Activated CD4-positive, CD25-positive, alpha-beta regulatory T cell treated with anti-CD3 and anti-CD28 coated beads, Interleukin-2, amount 50 U/mL, for 72 hours (primary cell): ENCODE measurements around the gene UBE2QL1.

ENCODE experiments used
- DNase-seq: peaks from one replicate; pipeline ENCODE4 v3.0.0; 2021

The UBE2QL1 gene

DNA sequence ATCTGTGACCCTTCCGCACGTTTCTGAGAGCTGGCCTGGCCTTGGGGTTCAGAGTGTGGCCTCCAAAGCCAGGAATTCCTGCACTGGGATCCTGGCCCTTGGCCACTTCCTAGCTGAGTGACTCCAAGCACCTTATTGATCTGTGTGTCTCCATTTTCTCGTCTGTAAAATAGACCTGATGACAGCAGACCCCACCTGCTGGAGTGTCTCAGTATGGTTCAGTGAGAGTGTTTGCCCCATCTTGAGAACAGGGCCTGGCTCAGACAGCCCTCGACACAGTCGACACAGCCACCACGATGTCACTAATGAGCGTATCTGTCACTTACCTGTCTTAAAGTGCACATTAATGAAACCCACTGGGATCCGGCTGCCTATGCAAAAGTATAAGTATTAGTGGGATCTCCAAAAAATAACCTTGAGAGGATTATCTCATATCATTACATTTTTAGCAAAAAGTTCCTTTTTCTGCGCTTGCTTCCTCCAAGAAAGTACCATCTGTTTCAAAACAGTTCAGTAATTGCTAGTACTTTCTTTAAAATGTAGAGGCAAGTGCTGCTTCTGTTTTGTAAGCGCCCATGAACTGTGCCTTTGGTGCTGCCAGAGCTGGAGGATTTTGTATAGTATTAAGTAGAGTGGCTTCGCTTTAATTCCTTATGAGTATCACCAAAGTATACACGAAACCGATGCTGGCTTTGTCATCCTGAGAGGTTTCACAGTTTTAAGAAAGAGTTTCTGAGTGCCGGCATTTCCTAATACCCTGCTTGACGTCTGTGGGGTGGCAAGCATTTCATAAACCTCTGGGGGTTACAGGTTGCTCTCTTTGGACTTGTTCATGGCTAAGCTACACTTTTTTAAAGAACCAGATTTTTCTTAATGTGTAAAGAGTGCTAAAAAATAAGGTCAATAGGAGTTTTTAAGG, 31.7 kb downstream of the UBE2QL1 start:
- DNase-seq = no peak

DNA sequence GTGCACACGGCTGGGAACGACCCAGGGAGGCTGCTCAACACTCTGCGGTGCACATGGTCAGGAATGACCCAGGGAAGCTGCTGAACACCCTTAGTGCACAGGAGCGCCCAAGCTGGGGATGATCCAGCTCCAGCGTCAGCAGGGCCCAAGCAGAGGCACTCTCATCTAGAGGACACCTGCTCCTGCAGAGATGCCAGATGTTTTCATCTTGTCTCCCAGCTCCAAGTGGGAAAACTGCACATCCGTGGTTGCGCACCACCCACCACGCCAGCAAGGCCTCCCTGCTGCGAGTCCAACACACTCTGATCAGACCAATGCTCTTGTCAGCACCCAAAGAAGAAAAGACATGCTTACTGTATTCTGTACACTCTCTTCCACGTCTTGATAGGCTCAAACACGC, 34.1 kb downstream of the UBE2QL1 start:
- no peak for DNase-seq

DNA sequence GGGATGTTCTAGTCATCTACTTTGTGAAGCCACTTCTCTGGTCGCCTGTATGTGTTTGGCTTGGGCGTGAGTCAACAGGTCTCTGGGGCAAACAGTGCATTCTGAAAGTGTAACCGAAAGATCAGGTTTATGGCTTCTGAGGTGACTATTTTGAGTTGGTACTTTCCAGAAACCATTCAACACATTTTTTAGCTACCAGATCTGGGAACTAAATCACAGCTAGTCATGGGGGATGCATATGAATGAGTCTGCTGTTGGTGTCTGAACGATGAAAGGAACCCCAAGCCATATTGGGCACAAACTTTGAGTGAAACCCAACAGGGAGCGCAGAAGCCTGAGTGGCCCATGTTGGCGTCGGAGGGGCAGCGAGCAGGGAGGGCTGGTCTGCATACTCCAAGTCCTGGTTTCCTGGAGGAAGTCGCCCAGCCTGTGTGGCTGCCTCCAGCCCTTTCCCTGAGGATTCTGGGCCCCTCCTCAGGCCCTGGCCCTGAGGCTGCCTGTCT, 35.3 kb downstream of the UBE2QL1 start:
- no peak for DNase-seq

DNA sequence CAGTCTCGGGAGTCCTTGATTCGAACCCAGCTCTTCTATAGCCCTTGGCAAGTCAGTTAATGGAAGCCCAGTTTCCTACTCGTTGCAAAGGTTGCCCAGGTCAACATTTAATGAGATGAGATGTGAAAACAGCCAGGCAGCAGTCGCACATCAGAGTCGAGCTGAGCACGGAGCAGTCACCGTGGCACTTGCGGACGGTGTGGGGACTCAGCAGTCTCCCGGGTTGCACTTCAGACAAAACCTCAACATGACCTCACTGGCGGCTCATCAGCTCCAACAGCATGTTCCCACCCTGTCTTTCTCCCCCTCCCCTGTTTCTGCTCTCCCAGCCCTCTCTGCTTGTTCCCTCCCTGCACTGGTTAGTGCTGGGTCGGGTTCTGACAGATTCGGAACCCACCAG, 35.8 kb downstream of the UBE2QL1 start:
- DNase-seq = no peak

DNA sequence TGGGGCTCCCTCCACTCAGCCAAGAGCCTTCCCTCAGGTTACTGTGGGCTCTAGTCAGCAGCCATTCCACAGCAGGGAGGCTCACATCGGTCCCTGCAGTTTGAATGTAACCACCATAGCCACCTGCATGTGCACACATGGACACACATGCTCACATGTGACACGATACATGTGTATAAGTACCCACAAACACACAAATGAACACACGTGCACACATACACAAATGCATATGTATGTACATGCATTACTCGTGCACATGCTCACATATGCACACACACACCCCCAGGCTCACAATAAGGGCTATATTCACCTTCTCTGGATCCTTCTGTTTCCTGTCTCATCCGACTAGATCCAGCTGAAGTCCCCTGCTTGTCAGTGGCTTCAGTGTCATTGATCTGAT, 36.2 kb downstream of the UBE2QL1 start:
- no peak for DNase-seq

DNA sequence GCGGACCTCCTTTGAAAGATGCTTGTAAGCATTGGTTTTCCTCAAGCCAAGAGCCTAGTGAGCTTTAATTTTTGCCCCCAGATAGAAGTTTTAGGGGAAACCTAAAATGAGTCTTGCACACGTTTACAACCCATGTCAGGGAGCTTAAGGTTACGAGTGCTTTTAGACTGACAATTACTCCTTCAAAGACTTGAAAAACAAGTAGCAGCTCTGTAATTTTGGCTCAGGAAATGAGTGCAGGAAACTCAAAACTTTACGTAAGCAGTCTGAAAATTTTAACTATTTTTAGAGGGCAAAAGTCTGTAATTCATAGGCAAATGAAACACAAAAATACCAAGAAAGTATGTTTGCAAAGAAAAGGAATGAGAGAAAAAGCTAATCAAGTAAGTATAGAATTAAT, 36.8 kb downstream of the UBE2QL1 start:
- DNase-seq = no peak

DNA sequence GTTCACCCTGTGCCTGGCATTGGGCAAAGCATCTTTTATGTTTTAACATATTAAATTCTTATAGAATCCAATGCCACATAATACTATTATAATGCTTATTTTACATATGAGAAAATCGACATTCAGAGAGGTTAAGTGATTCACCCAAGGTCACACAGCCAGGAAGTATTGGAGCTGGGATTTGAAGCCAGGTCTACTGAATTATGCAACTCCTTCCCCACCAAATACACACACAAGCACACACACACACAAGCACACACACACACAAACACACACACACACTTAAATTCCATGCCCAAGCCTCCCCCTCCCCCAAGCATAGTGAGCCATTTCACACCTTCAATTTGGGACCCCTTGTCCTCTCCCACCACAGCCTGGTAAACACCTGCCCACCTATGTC, 37.4 kb downstream of the UBE2QL1 start:
- DNase-seq = no peak

DNA sequence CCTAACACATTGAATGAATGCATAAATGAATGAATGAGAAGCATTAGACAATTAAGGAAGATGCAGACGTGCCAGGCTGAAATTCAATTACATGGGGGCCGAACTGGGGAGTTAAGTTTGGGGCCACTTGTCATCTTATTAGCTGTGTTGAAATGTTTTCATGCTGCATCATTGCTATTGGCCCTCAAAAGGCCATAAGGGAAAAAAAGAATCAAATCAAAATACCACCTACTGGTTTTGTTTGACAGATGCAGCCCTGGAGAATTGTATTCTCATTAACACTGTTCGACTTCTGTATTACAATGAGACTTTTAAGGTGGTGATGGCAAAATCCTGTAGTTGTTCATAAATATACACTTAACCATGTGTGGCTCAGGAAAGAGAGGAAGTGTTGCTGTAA, 38.4 kb downstream of the UBE2QL1 start:
- no peak for DNase-seq

DNA sequence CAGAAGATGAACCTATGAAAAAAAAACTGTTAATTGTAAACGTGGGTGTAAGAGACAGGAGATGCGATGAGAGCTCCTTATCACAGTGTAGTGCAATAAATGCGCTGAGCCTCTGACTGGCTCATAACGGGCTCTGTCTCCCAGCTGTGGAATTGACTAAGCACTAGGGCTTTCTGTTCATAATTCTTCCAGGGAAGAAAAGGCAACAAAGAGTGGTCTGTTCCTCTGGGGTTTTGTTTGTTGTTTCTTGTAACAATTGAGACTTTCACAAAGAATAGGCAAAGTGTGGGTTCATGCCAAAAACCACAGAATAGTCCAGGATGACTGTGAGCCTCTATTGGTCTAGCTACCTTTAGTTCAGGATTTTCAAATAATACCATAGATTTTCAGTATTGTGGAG, 39.4 kb downstream of the UBE2QL1 start:
- DNase-seq = no peak

DNA sequence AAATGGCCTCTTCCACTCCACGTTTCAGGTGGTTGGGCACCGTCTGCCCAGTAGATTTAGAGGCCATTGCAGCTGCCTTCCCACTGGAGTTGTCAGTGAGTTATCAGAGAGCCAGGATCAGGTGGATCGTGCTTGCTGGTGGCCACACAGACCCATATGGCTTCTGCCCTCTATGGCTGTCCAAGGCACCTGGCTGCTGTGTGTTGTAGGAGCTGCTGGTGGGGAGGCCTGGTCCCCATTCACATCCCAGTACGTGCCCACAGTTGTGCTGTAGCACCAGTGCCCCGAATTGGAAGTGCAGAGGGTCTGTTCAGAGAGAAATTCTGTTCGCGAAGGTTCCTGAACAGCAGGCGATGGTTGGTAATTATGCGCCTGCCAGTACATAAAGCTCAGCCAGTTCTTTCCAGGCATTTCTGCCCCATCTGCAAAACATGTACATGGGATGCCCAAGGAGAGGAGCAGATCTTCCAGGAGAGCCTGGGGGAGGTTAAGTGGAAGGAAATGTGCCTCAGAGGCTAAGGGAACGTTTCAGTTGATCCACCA, 41.1 kb downstream of the UBE2QL1 start:
- no peak for DNase-seq

DNA sequence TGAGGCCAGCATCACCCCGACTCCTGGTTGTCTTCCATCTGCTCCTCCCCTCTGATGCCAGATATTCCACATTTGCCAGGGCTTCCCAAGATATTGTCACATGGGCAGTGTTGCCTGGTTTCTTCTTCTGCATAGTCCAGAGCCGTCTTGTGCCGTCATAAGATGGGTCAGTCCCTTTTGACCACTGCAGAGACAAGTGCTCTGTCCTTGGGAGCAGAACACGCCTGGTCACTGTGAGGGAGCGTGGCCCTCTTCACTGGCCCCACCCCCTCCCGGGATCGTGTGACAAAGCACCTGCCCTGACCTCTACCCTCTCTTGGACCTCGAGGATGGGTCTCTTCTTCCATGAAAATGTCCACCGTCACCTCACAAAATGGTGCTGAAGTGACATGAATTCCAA, 41.6 kb downstream of the UBE2QL1 start:
- DNase-seq = no peak

DNA sequence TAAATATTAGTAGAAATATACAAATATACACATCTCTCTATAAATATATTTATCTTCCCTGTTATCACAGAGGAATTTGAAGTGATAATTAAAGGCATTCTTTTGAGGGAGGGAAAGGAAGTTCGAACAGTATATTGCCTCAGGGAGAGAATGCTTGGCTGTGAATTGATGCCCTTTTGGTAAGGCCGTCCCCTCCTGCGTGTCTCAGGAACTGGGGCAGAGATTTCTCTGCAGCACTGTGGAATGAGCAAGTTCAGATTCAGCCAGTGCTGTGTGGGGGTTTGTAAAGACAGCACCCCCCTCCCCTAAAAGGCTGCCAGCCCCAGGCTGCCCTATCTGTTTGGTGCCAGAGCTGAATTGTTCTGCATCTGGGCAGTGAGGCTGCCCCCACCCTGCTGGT, 42.0 kb downstream of the UBE2QL1 start:
- DNase-seq = no peak

DNA sequence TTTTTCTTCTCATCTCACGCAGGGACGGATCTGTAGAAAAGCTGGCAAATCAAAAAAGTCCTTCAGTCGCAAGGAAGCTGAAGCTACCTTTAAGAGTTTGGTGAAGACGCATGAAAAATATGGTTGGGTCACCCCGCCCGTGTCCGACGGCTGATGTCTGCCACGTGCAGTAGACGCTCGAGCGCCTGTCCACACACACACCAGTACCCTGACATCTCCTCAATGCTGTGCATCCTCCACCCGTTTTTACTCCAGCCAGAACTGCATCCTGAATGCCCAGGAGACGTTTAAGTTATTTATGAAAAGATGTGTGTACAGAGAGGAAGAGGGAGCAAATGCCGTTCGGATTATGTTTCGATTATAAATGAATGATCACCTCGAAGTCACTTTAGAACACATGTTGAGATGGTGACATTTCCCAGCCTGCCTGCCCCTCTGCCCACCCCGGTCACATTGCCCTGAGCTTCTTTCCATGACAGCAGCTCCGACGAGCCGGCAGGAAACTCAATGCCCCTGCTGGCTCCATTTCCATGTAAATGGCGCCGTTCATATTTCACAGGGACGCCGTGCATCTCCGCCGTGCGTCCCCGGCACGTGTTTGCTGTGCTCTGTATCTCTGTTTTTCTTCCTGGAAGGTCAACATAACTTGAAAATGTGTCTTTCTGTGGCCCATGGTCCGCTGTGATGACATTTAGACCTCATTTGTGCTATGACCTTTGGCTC, 42.7 kb downstream of the UBE2QL1 start:
- DNase-seq = no peak

DNA sequence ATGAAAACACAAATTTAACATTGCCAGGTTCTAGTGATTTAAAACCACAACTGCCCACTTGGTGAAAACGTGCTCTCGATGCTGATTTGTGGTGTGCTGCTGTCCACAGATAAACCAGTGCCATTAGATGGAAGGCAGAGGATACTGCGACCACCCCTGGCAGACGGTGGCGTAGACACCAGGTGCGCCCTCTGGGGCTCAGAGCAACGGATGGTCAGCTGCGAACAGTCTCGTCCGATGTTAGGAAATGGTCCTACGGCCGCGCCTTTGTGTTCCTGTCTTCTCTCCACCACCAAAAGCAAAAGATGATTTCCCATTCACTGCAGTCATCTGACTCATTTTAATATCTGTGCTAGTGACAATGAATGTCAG, 43.2 kb downstream of the UBE2QL1 start:
- no peak for DNase-seq

DNA sequence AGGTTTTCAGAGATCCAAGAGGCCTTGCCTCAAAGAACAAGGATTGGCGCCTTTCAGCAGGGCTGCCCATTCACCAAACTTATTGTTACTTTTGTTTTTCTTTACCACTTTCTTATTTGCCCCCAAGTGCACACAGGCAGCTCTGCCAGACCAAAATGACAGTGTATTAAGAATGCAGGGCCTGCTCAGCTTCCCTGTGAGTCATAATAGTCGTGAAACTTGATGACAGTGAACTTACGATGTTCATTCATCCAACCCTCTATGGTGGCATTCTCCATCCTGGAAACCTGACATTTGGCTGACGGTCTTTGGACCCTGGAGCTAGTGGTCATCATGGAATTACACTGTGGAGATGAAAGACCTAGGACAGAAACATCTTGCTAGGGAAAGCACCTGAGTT, 44.3 kb downstream of the UBE2QL1 start:
- no peak for DNase-seq

DNA sequence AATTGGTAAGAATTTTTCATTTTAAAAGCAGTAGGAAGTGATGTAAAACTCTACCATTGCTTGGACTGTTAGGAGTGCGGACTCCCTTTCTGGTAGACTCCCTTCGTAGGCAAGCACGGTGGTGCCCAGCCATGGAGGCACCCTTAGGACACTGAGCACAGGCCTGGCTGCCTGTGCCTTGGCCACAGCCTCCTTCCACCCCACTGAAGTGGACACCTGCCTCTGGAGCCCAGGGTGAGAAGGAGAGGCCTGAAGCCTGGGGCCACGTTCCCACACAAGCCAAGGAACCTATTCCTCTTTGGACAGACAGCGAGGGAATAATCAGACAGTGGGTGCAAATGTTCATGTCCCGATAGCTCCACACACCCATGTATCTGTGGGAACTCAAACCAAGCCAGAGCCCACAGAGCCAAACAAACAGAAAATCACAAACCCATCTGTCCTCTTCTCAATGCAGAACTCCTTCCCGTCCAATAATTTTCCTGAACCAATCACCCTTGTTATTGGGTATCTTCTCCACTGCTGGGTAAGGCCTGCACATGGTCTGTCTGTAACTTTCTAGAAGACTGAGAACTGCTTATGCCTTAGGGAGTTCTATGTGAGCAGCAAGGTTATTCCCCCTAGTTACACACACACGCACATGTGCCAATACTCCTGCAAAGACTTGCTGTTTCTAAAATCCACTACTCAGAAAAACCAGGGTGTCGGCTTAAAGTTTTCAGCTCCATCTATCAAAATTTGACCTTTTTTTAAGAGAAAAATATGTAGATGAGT, 45.2 kb downstream of the UBE2QL1 start:
- no peak for DNase-seq

DNA sequence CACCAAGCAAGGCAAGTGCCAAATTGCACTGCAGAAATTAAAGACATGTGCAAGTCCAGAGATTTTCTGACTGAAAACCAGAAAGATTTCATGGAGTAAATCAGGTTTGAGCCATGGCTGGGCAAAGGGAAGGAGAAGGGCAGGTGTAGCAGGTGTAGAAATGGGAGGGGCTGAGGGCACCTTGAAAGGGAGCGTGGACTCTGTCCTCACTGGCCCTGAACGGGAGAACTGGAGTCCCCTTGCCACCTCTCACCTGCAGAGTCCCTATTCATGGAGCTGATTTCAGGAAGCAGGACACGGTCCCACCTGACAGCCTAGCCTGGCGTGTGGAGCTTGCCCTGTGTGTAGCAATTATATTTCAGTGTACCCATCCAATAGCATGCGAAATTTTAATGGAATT, 46.3 kb downstream of the UBE2QL1 start:
- no peak for DNase-seq

DNA sequence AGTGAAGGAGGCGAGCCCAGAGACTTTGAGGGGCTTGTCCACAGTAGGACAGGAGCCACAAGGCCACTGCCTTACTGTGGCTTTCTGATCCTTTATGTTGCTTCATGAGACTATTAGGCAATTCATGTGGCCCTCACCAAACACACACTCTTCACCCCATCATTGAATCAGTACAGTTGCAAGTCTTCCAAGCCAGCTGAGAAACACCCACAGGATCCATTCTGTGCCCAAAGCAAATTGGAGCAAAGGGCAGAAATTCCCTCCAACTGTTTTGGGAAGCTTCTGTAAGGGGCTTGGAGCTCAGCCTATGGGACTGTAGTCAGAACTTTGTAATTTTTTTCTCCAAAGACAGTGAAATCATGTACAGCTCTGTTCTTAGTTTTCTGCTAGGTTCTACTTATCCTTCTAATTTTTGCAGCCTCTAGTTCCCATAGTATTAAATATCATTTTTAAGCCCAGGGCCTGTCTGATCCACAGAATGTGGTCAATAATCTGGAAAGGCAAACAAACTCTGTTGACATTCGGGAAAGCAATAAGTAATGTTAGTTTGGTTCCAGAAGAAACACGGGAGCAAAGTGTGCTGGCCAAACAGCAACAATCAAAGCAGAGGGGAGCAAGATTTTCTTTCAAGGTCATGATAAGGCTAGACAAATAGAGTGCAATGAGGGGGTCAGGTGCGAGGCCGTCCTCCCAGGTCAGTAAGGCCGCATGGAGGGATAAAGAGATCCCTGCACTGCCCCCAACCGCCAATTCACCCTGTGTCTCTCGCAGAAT, 47.0 kb downstream of the UBE2QL1 start:
- DNase-seq = no peak

DNA sequence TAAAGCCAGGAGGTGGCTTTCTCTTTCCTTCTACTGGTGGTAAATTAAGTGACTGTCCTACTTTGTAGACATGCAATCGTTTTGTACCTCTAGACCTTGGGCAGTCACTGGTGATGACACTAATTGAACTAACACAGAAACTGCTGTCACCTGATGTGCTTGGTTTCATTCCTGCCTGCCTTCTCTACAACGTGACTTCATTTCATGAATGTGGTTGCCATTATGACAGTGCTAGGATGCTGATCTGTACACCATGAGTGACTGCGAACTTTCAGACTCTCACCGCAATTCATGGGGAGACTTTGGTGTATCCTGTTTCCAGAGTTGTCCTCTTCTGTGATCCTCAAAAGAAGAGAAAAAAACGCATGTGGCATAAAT, 47.5 kb downstream of the UBE2QL1 start:
- no peak for DNase-seq

DNA sequence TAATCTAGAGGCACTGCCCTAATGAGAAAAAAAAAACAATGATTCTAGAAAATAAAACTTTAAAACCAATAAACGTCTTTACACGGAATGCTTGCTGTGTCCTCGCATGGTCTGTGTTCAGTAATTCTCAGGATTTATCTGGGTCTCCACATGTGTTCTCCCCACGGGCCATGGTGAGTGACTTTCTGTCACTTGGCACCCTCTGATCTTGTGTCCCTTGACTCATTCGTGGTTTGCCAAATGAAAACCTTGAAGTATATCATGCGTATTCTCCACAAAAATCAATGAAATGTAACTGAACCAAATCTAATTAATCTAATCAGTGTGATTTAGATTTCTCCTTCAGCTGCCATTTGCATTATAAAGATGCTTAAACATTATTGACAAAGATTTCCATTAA, 48.0 kb downstream of the UBE2QL1 start:
- no peak for DNase-seq

DNA sequence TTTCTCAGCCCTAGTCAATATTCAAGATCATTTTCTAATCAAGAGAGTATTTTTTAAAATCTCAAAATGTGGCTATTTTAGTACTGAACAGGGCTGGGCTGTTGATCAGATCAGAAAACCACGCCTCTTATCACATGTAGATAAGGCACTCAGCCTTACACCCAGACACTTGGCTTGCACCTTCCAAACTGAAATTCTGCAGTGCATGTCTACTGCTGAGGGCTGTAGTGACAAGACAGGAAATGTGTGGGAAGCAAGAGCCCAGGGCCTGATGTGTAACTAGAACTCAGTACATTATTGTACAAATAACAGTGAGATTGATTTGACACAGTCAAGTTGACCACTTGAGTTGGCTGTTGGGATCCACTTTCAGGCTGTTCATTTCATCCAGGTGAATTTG, 48.6 kb downstream of the UBE2QL1 start:
- DNase-seq = no peak

DNA sequence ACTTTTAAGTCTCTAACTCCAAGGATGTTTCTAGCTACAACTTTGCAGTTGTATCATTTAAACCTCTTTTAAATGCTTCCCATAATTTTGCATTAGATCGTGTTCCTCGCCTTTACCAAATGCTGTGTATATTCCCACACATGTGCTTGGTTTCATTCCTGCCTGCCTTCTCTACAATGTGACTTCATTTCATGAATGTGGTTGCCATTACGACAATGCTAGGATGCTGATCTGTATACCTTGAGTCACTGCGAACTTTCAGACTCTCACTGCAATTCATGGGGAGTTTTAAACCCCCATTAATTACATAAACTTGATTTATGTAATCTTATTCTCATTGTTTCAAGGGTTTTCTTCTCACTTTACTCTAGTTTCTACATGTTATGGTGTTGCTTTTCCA, 50.3 kb downstream of the UBE2QL1 start:
- DNase-seq = no peak

DNA sequence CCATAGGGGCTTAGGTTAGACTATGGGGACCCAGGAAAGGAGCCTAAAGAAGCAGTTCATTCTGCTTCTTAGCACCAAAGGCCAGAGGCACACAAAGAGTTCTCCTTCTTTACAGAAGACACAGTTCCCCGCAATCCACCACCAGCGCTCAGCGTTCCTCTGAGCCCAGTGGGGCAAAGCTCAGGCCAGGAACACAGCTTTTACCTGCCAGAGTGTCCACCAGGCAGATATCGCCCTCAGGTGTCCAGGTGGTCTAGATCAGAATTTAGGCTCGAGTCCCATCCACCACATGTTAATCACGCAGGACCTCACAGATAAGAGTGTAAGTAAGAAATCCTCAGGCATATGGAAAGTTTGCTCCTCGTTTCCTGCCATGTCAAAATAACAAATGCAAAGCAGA, 53.0 kb downstream of the UBE2QL1 start:
- no peak for DNase-seq
